Smooth muscle cell (in vitro differentiated cells): Measurements from ENCODE around the gene IL1RAP. TPM values are rescaled to one million over a fixed set of nuclear protein-coding genes. Genes with fewer than 3 reads are reported as not detected.

Source experiments
- DNase-seq: peaks from one replicate; lab custom pipeline; 2025; ENCODE audit not compliant: unreplicated experiment; lab: John Stamatoyannopoulos, UW
- H2AFZ ChIP-seq: fragments of 200-600 bp; sonication (generic); 2 replicates; pipeline ENCODE4 v1.6.0; 2016; ENCODE audit warnings: antibody characterized with exemption, low read depth, mild to moderate bottlenecking
- H3F3A ChIP-seq: fragments of 200-600 bp; sonication (generic); 2 replicates; pipeline ENCODE4 v1.6.0; 2017; ENCODE audit warnings: antibody characterized with exemption, low read depth
- H3K27ac ChIP-seq: fragments of 200-600 bp; sonication (generic); 2 replicates; pipeline ENCODE4 v1.5.1; 2016; ENCODE audit warnings: low read depth, mild to moderate bottlenecking
- H3K27me3 ChIP-seq: fragments of 200-600 bp; sonication (generic); 2 replicates; pipeline ENCODE4 v1.6.1; 2016; ENCODE audit warnings: low read depth, mild to moderate bottlenecking
- H3K36me3 ChIP-seq: fragments of 200-600 bp; sonication (generic); 2 replicates; pipeline ENCODE4 v1.5.1; 2016; ENCODE audit warnings: low read depth
- H3K4me1 ChIP-seq: fragments of 200-600 bp; sonication (generic); 2 replicates; pipeline ENCODE4 v1.5.1; 2016; ENCODE audit warnings: low read depth
- H3K4me2 ChIP-seq: fragments of 200-600 bp; sonication (generic); 2 replicates; pipeline ENCODE4 v1.6.0; 2016; ENCODE audit warnings: mild to moderate bottlenecking
- H3K4me3 ChIP-seq: fragments of 200-600 bp; sonication (generic); 2 replicates; pipeline ENCODE4 v1.5.1; 2016; ENCODE audit warnings: mild to moderate bottlenecking
- H3K79me2 ChIP-seq: fragments of 200-600 bp; sonication (generic); 2 replicates; pipeline ENCODE4 v1.6.0; 2016; ENCODE audit warnings: low read depth, mild to moderate bottlenecking
- H3K9ac ChIP-seq: fragments of 200-600 bp; sonication (generic); 2 replicates; pipeline ENCODE4 v1.6.0; 2016; ENCODE audit warnings: low read depth
- H3K9me3 ChIP-seq: fragments of 200-600 bp; sonication (generic); replicated peaks from 2 replicates; pipeline ENCODE4 v1.5.1; 2016; ENCODE audit warnings: low read depth
- H4K20me1 ChIP-seq: fragments of 200-600 bp; sonication (generic); 2 replicates; pipeline ENCODE4 v1.6.0; 2016; ENCODE audit warnings: low read depth
- WGBS: methylation state at CpG from one replicate; pipeline ENCODE4 v1.1.7; 2016; ENCODE audit warnings: low lambda C conversion rate; 5-methylcytosine and 5-hydroxymethylcytosine counted together
- polyA plus RNA-seq: library from polyadenylated mRNA; unstranded; fragments of >200 nt; fragmentation: Nextera tagmentation; extraction: Ambion mirVana; gene quantifications from 2 replicates; pipeline ENCODE4 v1.2.1, GENCODE V29; 2016
- total RNA-seq: library from RNA; depleted of rRNA; stranded (reverse); fragments of >200 nt; gene quantifications from 2 replicates; pipeline ENCODE4 v1.2.3, GENCODE V29; 2014
- TF ChIP-seq, protein P1 (sequence below): fragments of 200-600 bp; sonication (generic); IDR thresholded peaks from 2 replicates; pipeline ENCODE4 v1.5.1; 2017; ENCODE audit warnings: borderline replicate concordance, mild to moderate bottlenecking, antibody characterized with exemption; ENCODE audit not compliant: insufficient read depth, poor library complexity, severe bottlenecking

Gene IL1RAP
- total and polyA plus RNA-seq, 2 experiments from 2014 or later, result 13.5 to 49.1 TPM

DNA sequence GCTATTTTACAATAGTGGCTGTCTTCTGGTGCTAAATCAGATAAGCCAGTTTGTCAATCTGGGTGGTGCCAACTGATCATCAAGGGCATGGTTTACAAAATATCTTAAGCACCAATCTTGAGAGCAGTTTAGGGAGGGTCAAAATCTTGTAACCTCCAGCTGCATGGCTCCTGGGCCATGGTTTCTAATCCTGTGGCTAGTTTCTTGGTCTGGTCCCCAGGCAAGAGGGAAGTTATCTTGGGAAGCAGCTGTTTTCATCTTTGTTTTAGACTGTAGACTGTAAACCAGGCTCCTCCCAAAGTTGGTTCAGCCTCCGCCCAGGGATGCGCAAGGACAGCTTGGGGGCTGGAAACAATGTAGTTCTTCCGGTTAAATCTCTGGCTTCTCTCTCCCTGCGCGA lies 166.8 kb downstream of the IL1RAP start:
- no peak overlapping the region for H3K27ac ChIP-seq
- no peak overlapping the region for H3K9ac ChIP-seq
- no peaks in the 10 kb centered on the region for H3K9me3 ChIP-seq
- no peak overlapping the region for H3K4me3 ChIP-seq
- H3K4me1 ChIP-seq, result no peaks in the 10 kb centered on the region
- H3K36me3 ChIP-seq, result no peaks in the 10 kb centered on the region
- TF ChIP-seq, protein P1, sequence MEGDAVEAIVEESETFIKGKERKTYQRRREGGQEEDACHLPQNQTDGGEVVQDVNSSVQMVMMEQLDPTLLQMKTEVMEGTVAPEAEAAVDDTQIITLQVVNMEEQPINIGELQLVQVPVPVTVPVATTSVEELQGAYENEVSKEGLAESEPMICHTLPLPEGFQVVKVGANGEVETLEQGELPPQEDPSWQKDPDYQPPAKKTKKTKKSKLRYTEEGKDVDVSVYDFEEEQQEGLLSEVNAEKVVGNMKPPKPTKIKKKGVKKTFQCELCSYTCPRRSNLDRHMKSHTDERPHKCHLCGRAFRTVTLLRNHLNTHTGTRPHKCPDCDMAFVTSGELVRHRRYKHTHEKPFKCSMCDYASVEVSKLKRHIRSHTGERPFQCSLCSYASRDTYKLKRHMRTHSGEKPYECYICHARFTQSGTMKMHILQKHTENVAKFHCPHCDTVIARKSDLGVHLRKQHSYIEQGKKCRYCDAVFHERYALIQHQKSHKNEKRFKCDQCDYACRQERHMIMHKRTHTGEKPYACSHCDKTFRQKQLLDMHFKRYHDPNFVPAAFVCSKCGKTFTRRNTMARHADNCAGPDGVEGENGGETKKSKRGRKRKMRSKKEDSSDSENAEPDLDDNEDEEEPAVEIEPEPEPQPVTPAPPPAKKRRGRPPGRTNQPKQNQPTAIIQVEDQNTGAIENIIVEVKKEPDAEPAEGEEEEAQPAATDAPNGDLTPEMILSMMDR, result no peak
- 91% methylated on average over 5 of the region's 5 CpGs for WGBS
- H3F3A ChIP-seq, result no peaks in the 10 kb centered on the region
- H3K79me2 ChIP-seq, result no peaks in the 10 kb centered on the region
- H2AFZ ChIP-seq, result no peak overlapping the region
- H4K20me1 ChIP-seq, result no peaks in the 10 kb centered on the region
- DNase-seq, result no peak
- H3K4me2 ChIP-seq, result no peak overlapping the region
- no peaks in the 10 kb centered on the region for H3K27me3 ChIP-seq

DNA sequence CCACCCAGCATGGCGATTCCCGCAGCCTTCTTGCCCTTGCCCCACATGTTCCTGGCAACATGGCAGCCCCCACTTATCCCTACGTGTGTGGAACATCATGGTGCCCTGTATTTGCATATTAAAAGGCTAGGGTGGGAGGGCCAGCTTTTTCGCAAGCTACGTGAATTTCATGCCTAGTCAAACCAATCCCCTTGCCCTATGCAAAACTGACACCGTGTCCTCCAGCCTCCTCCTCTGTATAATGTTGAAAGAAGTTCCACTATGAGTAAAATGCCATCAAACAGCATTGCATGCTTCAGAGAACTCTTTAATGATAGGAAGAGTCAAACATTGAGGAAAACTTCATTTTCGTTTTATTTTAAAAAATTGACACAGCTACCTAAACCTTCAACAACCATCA lies 170.9 kb downstream of the IL1RAP start:
- no peak overlapping the region for H3K4me2 ChIP-seq
- no peak overlapping the region for H3K9ac ChIP-seq
- H3K27ac ChIP-seq, result no peak overlapping the region
- H3K4me3 ChIP-seq, result no peak overlapping the region
- H3K79me2 ChIP-seq, result no peaks in the 10 kb centered on the region
- no peaks in the 10 kb centered on the region for H3K27me3 ChIP-seq
- H3F3A ChIP-seq, result no peaks in the 10 kb centered on the region
- H3K36me3 ChIP-seq, result no peaks in the 10 kb centered on the region
- H2AFZ ChIP-seq, result no peak overlapping the region
- TF ChIP-seq, protein P1, result no peak
- WGBS, result 94% methylated on average over 7 of the region's 7 CpGs
- H4K20me1 ChIP-seq, result no peaks in the 10 kb centered on the region
- DNase-seq, result no peak
- peaks cover 3% of the 10 kb centered on the region for H3K9me3 ChIP-seq
- H3K4me1 ChIP-seq, result no peaks in the 10 kb centered on the region

DNA sequence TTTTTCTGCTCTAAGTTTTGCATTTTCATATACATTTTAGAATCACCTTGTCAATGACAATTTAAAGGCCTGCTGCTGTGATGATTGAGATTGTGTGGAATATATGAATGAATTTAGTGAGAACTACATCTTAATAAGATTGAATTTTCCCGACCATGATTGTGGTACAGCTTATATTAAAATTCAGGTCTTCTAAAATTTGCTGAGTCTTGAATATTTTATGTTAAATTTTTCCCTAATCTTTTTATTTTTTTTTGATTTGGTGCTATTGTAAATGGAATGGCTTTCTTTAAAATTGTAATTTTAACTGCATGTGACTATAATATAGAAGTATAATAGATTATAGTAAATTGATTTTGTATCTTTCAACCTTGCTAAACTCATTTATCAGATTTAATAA lies 172.1 kb downstream of the IL1RAP start:
- no peak overlapping the region for H2AFZ ChIP-seq
- no peaks in the 10 kb centered on the region for H3K79me2 ChIP-seq
- no peaks in the 10 kb centered on the region for H3K4me1 ChIP-seq
- peaks cover 3% of the 10 kb centered on the region for H3K9me3 ChIP-seq
- no peaks in the 10 kb centered on the region for H3F3A ChIP-seq
- no peak overlapping the region for H3K9ac ChIP-seq
- H3K27me3 ChIP-seq, result no peaks in the 10 kb centered on the region
- DNase-seq, result no peak
- H4K20me1 ChIP-seq, result no peaks in the 10 kb centered on the region
- no peak overlapping the region for H3K4me3 ChIP-seq
- H3K27ac ChIP-seq, result no peak overlapping the region
- 95% methylated on average over 1 of the region's 1 CpG for WGBS
- H3K36me3 ChIP-seq, result no peaks in the 10 kb centered on the region
- H3K4me2 ChIP-seq, result no peak overlapping the region
- TF ChIP-seq, protein P1, result no peak

DNA sequence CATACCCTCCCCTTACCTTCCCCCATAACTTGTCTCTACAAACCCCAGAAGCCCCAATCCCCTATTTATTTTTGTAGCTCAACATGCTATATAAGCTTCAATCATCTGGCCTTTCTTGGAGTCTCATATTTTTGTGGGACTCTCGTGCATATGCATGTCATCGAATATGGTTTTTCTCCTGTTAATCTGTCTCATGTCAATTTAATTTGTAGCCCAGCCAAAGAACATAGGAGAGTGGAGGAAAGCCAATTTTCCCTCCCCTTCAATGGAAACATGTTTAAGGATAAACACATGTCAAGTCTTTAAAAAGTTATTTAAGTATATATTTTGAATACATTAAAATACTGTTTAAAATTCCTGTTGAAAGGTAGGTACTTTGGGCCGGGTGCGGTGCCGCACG lies 176.4 kb downstream of the IL1RAP start:
- WGBS, result 92% methylated on average over 6 of the region's 6 CpGs
- Histone ChIP-seq H2AFZ (no peak overlapping the region), H4K20me1 (no peaks in the 10 kb centered on the region)

More for the DNA sequence above, 176.4 kb downstream of the IL1RAP start:
- H3F3A ChIP-seq, result no peaks in the 10 kb centered on the region
- H3K9me3 ChIP-seq, result peaks cover 3% of the 10 kb centered on the region
- H3K36me3 ChIP-seq, result no peaks in the 10 kb centered on the region
- DNase-seq, result no peak
- no peak overlapping the region for H3K27ac ChIP-seq
- H3K79me2 ChIP-seq, result no peaks in the 10 kb centered on the region
- H3K9ac ChIP-seq, result no peak overlapping the region
- TF ChIP-seq, protein P1, result no peak
- no peaks in the 10 kb centered on the region for H3K27me3 ChIP-seq
- H3K4me1 ChIP-seq, result no peaks in the 10 kb centered on the region
- no peak overlapping the region for H3K4me3 ChIP-seq
- no peak overlapping the region for H3K4me2 ChIP-seq
